NCI-H82 (cell line): Measurements from ENCODE around the gene ARL5A.

Experiments
- DNase-seq: peaks from one replicate; lab custom pipeline; 2025; lab: John Stamatoyannopoulos, UW

ARL5A gene

GRCh38 chr2:151840216-151841046 is 12.2 kb upstream of the ARL5A start:
- DNase-seq, result no peak

GRCh38 chr2:151837926-151838325 is 9.7 kb upstream of the ARL5A start:
- peak; percentile 17 for DNase-seq

GRCh38 chr2:151833984-151834383 is 5.8 kb upstream of the ARL5A start:
- peak; percentile 56 for DNase-seq

- no peak for DNase-seq
These were observed 2.7 kb upstream of the ARL5A start for GRCh38 chr2:151830961-151831360.

GRCh38 chr2:151828890-151829324 is 686 bp upstream of the ARL5A start:
- DNase-seq, result no peak

- DNase-seq, result peak; percentile 64
These were observed 568 bp downstream of the ARL5A start for GRCh38 chr2:151827564-151828142.

GRCh38 chr2:151826737-151827157 is 1.5 kb downstream of the ARL5A start:
- DNase-seq, result peak; percentile 57

- no peak for DNase-seq
These were observed 3.3 kb downstream of the ARL5A start for GRCh38 chr2:151824886-151825285.

- no peak for DNase-seq
These were observed 4.6 kb downstream of the ARL5A start for GRCh38 chr2:151823651-151824050.

- DNase-seq, result no peak
These were observed 8.3 kb downstream of the ARL5A start for GRCh38 chr2:151819920-151820319.

GRCh38 chr2:151817929-151818328 is 10.3 kb downstream of the ARL5A start:
- DNase-seq, result no peak

GRCh38 chr2:151816843-151817242 is 11.4 kb downstream of the ARL5A start:
- peak; percentile 24 for DNase-seq

- no peak for DNase-seq
These were observed 12.3 kb downstream of the ARL5A start for GRCh38 chr2:151815821-151816489.

- no peak for DNase-seq
These were observed 17.7 kb downstream of the ARL5A start for GRCh38 chr2:151810489-151810888.

GRCh38 chr2:151809073-151809383 is 19.2 kb downstream of the ARL5A start:
- DNase-seq, result no peak

GRCh38 chr2:151808258-151809072 is 19.8 kb downstream of the ARL5A start:
- peak; percentile 28 for DNase-seq

GRCh38 chr2:151805961-151806360 is 22.3 kb downstream of the ARL5A start:
- no peak for DNase-seq

- DNase-seq, result no peak
These were observed 22.9 kb downstream of the ARL5A start for GRCh38 chr2:151805343-151805742.

GRCh38 chr2:151803811-151804210 is 24.4 kb downstream of the ARL5A start:
- no peak for DNase-seq

GRCh38 chr2:151802315-151802714 is 25.9 kb downstream of the ARL5A start:
- no peak for DNase-seq

GRCh38 chr2:151799886-151800292 is 28.3 kb downstream of the ARL5A start:
- DNase-seq, result no peak

- no peak for DNase-seq
These were observed 31.4 kb downstream of the ARL5A start for GRCh38 chr2:151796774-151797173.
